ENCODE data around the gene TPK1. TPM values are rescaled to one million over a fixed set of nuclear protein-coding genes. Genes with fewer than 3 reads are reported as not detected.
"Not testable (repeated sequence)": the region's sequence is repeated elsewhere in the genome, so short reads cannot be mapped to it uniquely, and the experiment has no call there.

TPK1 gene
- total RNA-seq, 1 donor from 2014 or later: 5.0 TPM

- DNase-seq (ENCODE audit: missing footprints) (no peak), ATAC-seq (no peak)
- intact Hi-C loops (cut with DNase I): loop anchor here (10.0 kb wide), 1 partner anchor 97 kb away; the partner anchor contains the start of gene TPK1
Measured at GRCh38 chr7:144738146-144738545, 97.7 kb downstream of the TPK1 start.

GRCh38 chr7:144736880-144737493 is 98.9 kb downstream of the TPK1 start:
- intact Hi-C loops (cut with DNase I): loop anchor here (10.0 kb wide), 1 partner anchor 98 kb away; the partner anchor contains the start of gene TPK1
- no peak for ATAC-seq
- no peak for DNase-seq (ENCODE audit: missing footprints)

GRCh38 chr7:144735505-144736276 is 100.2 kb downstream of the TPK1 start:
- ATAC-seq: no peak
- DNase-seq (ENCODE audit: missing footprints): no peak
- intact Hi-C loops (cut with DNase I): loop anchor here (10.0 kb wide), 1 partner anchor 99 kb away; the partner anchor contains the start of gene TPK1

- intact Hi-C loops (cut with DNase I): loop anchor here (10.0 kb wide), 1 partner anchor 103 kb away; the partner anchor contains the start of gene TPK1
- ATAC-seq (no peak), DNase-seq (ENCODE audit: missing footprints) (no peak)
Measured at GRCh38 chr7:144731661-144732351, 104.0 kb downstream of the TPK1 start.

- no peak for DNase-seq (ENCODE audit: missing footprints)
- no peak for ATAC-seq
- intact Hi-C loops (cut with DNase I): loop anchor here (10.0 kb wide), 1 partner anchor 105 kb away; the partner anchor contains the start of gene TPK1
Measured at GRCh38 chr7:144730224-144730623, 105.6 kb downstream of the TPK1 start.

- intact Hi-C loops (cut with DNase I): no loop called here
- no peak for ATAC-seq
Measured at GRCh38 chr7:144729226-144729625, 106.6 kb downstream of the TPK1 start.

GRCh38 chr7:144728551-144728950 is 107.3 kb downstream of the TPK1 start:
- DNase-seq (ENCODE audit: missing footprints) (no peak), ATAC-seq (no peak)
- intact Hi-C loops (cut with DNase I): no loop called here

More at GRCh38 chr7:144729226-144729625, 106.6 kb downstream of the TPK1 start:
- DNase-seq (ENCODE audit: missing footprints): no peak

- DNase-seq (ENCODE audit: missing footprints); intact Hi-C loops (cut with DNase I): not testable (repeated sequence)
Measured at GRCh38 chr7:144726840-144727239, 109.0 kb downstream of the TPK1 start.

GRCh38 chr7:144725070-144725469 is 110.8 kb downstream of the TPK1 start:
- ATAC-seq: no peak
- DNase-seq (ENCODE audit: missing footprints): no peak
- intact Hi-C loops (cut with DNase I): no loop called here

More at GRCh38 chr7:144726840-144727239, 109.0 kb downstream of the TPK1 start:
- not testable (repeated sequence) for ATAC-seq

GRCh38 chr7:144723301-144723700 is 112.6 kb downstream of the TPK1 start:
- DNase-seq (ENCODE audit: missing footprints) (no peak), ATAC-seq (no peak)
- intact Hi-C loops (cut with DNase I): no loop called here

GRCh38 chr7:144720710-144721109 is 115.1 kb downstream of the TPK1 start:
- intact Hi-C loops (cut with DNase I): no loop called here
- DNase-seq (ENCODE audit: missing footprints): no peak
- no peak for ATAC-seq

- ATAC-seq: no peak
- intact Hi-C loops (cut with DNase I): no loop called here
- no peak for DNase-seq (ENCODE audit: missing footprints)
Measured at GRCh38 chr7:144720149-144720548, 115.7 kb downstream of the TPK1 start.

- no peak for DNase-seq (ENCODE audit: missing footprints)
- intact Hi-C loops (cut with DNase I): no loop called here
- no peak for ATAC-seq
Measured at GRCh38 chr7:144717720-144718119, 118.1 kb downstream of the TPK1 start.

GRCh38 chr7:144713850-144714249 is 122.0 kb downstream of the TPK1 start:
- ATAC-seq (no peak), DNase-seq (ENCODE audit: missing footprints) (no peak)
- intact Hi-C loops (cut with DNase I): no loop called here

GRCh38 chr7:144710791-144711190 is 125.1 kb downstream of the TPK1 start:
- ATAC-seq (no peak), DNase-seq (ENCODE audit: missing footprints) (no peak)
- intact Hi-C loops (cut with DNase I): no loop called here

- ATAC-seq (no peak), DNase-seq (ENCODE audit: missing footprints) (no peak)
- intact Hi-C loops (cut with DNase I): no loop called here
Measured at GRCh38 chr7:144709066-144709465, 126.8 kb downstream of the TPK1 start.

- DNase-seq (ENCODE audit: missing footprints) (no peak), ATAC-seq (no peak)
- intact Hi-C loops (cut with DNase I): no loop called here
Measured at GRCh38 chr7:144691240-144691639, 144.6 kb downstream of the TPK1 start.

GRCh38 chr7:144682581-144683280 is 153.1 kb downstream of the TPK1 start:
- ATAC-seq (no peak), DNase-seq (ENCODE audit: missing footprints) (no peak)
- intact Hi-C loops (cut with DNase I): no loop called here

- intact Hi-C loops (cut with DNase I): no loop called here
- DNase-seq (ENCODE audit: missing footprints) (no peak), ATAC-seq (no peak)
Measured at GRCh38 chr7:144676492-144676891, 159.4 kb downstream of the TPK1 start.
